ENCODE data around the gene TOPBP1.
"Not testable (repeated sequence)": the region's sequence is repeated elsewhere in the genome, so short reads cannot be mapped to it uniquely, and the experiment has no call there.

Gene TOPBP1

DNA sequence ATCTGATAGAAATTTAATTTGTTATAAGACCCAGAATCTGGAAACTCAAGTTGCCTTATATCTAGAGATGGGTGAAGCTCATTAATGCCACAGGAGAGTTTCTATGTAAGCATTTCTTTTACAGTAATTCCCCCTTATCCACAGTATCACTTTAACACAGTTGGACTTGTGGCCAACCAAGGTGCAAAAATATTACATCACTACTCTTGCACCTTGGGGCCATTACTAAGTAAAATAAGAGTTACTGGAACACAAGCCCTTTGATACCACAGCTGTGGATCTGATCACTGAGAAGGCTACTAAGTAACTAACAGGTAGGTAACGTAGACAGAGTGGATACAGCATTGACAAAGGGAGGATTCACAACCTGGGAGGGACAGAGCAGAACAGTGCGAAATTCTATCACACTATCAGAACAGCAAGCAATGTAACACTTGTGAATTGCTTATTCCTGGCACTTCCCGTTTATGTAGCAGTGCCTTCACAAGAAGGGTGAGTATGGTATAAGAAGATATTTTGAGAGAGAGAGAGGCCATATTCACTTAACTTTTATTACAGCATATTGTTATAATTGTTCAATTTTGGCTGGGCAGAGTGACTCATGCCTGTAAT lies 33.9 kb upstream of the TOPBP1 start:
- H3K4me3 ChIP-seq (ENCODE audit: low read depth, low read length): no peak overlapping the region
- TF ChIP-seq POLR2A (IDR thresholded peaks at IDR 0.05; ENCODE audit: extremely low read depth, insufficient read length) (no peak), MYC (IDR thresholded peaks at IDR 0.05; ENCODE audit: low read depth, low read length) (no peak), MAX (IDR thresholded peaks at IDR 0.05; ENCODE audit: low read depth, low read length) (no peak)
- TF ChIP-seq, protein P1, sequence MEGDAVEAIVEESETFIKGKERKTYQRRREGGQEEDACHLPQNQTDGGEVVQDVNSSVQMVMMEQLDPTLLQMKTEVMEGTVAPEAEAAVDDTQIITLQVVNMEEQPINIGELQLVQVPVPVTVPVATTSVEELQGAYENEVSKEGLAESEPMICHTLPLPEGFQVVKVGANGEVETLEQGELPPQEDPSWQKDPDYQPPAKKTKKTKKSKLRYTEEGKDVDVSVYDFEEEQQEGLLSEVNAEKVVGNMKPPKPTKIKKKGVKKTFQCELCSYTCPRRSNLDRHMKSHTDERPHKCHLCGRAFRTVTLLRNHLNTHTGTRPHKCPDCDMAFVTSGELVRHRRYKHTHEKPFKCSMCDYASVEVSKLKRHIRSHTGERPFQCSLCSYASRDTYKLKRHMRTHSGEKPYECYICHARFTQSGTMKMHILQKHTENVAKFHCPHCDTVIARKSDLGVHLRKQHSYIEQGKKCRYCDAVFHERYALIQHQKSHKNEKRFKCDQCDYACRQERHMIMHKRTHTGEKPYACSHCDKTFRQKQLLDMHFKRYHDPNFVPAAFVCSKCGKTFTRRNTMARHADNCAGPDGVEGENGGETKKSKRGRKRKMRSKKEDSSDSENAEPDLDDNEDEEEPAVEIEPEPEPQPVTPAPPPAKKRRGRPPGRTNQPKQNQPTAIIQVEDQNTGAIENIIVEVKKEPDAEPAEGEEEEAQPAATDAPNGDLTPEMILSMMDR (IDR thresholded peaks at IDR 0.05; ENCODE audit: low read depth, low read length): no peak
- DNase-seq (ENCODE audit: low read depth): no peak

DNA sequence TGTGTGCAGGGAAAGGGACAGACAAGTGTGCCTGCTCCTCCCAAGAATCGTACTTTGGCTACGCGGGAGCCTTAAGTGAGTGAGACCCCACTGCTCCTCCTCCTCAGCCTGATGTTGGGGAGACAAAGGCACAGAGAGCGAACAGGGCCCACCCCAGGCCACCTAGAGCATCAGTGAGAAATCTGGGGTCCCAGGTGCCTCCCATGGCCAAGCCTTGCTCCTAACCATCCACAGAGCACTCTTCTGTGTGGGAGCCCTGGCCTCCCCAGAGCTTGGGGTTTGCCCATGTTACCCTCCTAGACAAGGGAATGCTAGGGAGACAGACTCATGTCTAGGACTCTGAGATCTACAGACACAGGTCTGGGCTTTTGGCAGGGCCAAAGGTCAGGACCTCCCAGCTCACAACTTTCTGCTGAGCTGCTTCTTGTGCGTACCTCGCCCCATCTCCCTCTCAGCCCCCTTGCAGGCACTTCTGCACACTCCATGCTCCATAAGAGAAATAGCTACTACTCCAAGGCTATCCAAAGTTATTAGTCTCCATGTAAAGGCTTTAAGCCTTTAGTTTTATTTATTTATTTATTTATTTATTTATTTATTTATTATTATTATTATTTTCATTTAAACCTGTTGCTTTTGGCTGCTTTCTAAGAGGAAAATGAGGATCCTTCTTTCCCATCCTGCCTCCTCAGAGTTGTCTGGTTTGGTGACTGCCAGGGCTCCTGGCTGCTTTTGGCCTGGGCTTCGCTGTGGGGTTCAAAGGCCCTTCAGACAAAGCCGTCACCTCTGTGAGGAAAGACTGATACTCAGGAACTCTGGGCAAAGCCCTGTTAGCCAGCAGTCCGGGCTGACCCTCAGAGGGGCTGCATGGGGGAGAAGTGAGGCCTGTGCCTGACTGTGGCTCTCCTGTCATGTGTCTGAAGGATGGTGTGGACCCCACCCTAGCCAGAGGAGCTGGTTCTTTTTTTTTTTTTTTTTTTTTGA lies 32.8 kb upstream of the TOPBP1 start:
- no peak overlapping the region for H3K4me3 ChIP-seq (ENCODE audit: low read depth, low read length)
- TF ChIP-seq POLR2A (IDR thresholded peaks at IDR 0.05; ENCODE audit: extremely low read depth, insufficient read length) (no peak), MYC (IDR thresholded peaks at IDR 0.05; ENCODE audit: low read depth, low read length) (no peak), MAX (IDR thresholded peaks at IDR 0.05; ENCODE audit: low read depth, low read length) (no peak)
- TF ChIP-seq, protein P1 (IDR thresholded peaks at IDR 0.05; ENCODE audit: low read depth, low read length): no peak
- no peak for DNase-seq (ENCODE audit: low read depth)

GRCh38 chr3:133693821-133694220 lies 32.1 kb upstream of the TOPBP1 start:
- no peak for DNase-seq (ENCODE audit: low read depth)
- TF ChIP-seq POLR2A (IDR thresholded peaks at IDR 0.05; ENCODE audit: extremely low read depth, insufficient read length): no peak
- no peak for TF ChIP-seq MAX (IDR thresholded peaks at IDR 0.05; ENCODE audit: low read depth, low read length)
- TF ChIP-seq, protein P1 (IDR thresholded peaks at IDR 0.05; ENCODE audit: low read depth, low read length): no peak
- no peak for TF ChIP-seq MYC (IDR thresholded peaks at IDR 0.05; ENCODE audit: low read depth, low read length)
- no peak overlapping the region for H3K4me3 ChIP-seq (ENCODE audit: low read depth, low read length)

GRCh38 chr3:133692759-133693158 lies 31.0 kb upstream of the TOPBP1 start:
- TF ChIP-seq MAX (IDR thresholded peaks at IDR 0.05; ENCODE audit: low read depth, low read length): no peak
- TF ChIP-seq POLR2A (IDR thresholded peaks at IDR 0.05; ENCODE audit: extremely low read depth, insufficient read length): no peak
- TF ChIP-seq, protein P1 (IDR thresholded peaks at IDR 0.05; ENCODE audit: low read depth, low read length): no peak
- no peak for TF ChIP-seq MYC (IDR thresholded peaks at IDR 0.05; ENCODE audit: low read depth, low read length)
- no peak overlapping the region for H3K4me3 ChIP-seq (ENCODE audit: low read depth, low read length)
- DNase-seq (ENCODE audit: low read depth): no peak

DNA sequence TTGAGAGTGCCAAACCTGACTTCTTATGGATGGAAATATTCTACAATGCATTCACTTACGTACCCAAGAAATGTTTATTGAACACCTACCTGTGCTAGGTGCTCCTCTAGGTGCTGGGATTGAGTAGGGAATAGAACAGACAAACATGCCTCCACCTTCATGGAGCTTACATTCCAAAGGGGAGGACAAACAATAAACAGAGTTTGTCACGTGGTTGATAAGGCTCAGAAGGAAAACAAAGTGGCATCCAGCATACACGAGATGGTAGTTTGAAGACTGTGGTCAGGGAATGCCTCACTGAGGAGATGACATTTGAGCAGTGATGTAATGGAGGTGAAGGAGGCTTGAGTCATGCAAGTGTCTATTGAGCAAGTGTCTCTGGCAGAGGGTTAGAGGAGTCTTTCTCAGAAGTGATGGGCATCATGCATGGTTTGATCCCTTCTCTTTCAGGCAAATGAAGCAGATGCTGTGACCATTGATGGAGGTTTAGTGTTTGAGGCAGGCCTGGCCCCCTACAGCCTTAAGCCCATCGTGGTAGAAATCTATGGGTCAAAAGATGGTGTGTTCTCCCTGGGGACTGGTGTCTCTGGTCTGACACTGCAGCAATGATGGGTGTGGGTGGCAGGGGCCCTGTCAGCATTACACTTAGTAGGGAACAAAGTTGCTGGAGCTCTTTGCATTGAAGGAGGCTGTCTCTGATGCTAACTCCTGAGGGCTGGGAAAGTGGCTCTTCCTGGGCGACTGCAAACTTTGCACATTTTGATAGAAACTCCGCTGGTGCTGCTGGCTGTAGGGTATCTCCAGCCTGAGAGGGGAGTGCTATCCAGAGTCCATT lies 29.7 kb upstream of the TOPBP1 start:
- no peak overlapping the region for H3K4me3 ChIP-seq (ENCODE audit: low read depth, low read length)
- DNase-seq (ENCODE audit: low read depth): peak; percentile 39
- TF ChIP-seq MAX (IDR thresholded peaks at IDR 0.05; ENCODE audit: low read depth, low read length): no peak
- no peak for TF ChIP-seq POLR2A (IDR thresholded peaks at IDR 0.05; ENCODE audit: extremely low read depth, insufficient read length)
- TF ChIP-seq, protein P1 (IDR thresholded peaks at IDR 0.05; ENCODE audit: low read depth, low read length): no peak
- TF ChIP-seq MYC (IDR thresholded peaks at IDR 0.05; ENCODE audit: low read depth, low read length): no peak

DNA sequence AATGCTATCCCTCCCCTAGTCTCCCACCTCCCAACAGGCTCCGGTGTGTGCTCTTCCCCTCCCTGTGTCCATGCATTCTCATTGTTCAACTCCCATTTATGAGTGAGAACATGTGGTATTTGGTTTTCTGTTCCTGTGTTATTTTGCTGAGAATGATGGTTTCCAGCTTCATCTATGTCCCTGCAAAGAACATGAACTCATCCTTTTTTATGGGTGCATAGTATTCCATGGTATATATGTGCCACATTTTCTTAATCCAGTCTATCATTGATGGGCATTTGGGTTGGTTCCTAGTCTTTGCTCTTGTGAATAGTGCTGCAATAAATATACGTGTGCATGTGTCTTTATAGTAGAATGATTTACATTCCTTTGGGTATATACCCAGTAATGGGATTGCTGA lies 16.3 kb upstream of the TOPBP1 start:
- not testable (repeated sequence) for H3K4me3 ChIP-seq (ENCODE audit: low read depth, low read length); DNase-seq (ENCODE audit: low read depth)

Data from NB4 (cell line).